LHCN-M2 (cell line): Measurements from ENCODE around the gene SCAF1. TPM values are rescaled to one million over a fixed set of nuclear protein-coding genes. Genes with fewer than 3 reads are reported as not detected.

Experiments used
- DNase-seq: peaks from one replicate; pipeline ENCODE4 v3.0.0-alpha.2; 2012; ENCODE audit warnings: low read depth
- total RNA-seq: library from RNA; depleted of rRNA; stranded (reverse); fragments of >200 nt; gene quantifications from 2 replicates; pipeline ENCODE4 v1.2.3, GENCODE V29; 2014

The SCAF1 gene
- total RNA-seq, 1 experiment from 2014 or later = 23.9 TPM

DNA sequence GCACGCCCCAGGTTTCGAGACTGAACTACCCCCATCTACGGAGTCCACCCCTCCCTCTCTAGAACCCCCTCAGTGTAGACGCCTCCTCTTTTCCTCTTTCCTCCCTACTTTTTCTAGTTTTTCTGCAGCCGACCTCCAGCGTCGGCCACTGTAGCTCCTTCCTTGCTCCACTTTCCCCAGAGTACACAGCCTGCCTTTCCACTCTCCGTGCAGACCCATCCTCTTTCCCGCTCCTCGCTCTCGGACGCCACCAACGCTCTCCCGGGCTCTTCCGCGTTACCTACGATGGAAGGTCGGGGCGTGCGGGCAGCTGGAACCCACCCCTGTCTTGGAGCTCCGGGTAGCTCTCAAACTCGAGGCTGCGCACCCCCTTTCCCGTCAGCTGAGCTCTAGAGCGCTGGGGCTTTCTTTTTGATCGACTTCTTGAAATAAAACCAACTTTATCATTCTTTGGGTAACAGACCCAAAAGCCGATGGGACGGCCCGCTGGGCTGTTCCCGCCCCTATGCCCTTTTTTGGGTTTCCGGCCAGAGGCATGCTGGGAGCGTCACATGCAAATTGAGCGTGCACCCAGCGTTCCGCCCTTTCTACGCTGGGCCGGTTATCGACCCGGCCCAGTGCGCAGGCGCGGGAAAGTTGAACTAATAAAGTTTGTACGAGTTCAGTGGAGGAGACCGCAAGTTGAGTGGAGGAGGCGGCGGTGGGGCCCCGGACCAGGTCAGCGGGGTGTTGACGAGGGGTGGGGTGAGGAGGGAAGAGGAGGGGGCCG, 23.5 kb downstream of the SCAF1 start, which contains the start of the genes BCL2L12 and IRF3:
TSS of gene BCL2L12 (plus strand) at position 583 of the 769 bp plus-strand sequence. CDS start 760 bp downstream, outside the sequence.
TSS of gene IRF3 (minus strand) at position 507 of the 769 bp plus-strand sequence. CDS start 1,019 bp downstream, outside the sequence.
- peak; percentile 94 for DNase-seq

DNA sequence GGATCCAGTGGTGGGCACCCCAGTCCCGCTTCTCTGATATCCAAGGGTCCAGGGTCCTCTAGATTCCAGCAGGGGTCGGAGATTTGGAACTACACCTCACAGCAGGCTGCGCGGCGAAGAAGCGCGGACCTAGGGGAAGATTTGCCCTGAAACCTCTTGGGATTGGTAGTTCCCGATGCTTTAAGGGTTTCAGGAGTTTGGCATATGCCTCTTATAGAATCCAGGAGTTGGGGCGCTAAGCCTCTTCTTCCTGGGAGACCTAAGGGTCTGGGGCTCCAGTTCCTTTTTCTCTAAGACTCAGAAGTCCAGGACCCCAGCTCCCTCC, 24.1 kb downstream of the SCAF1 start:
- no peak for DNase-seq

DNA sequence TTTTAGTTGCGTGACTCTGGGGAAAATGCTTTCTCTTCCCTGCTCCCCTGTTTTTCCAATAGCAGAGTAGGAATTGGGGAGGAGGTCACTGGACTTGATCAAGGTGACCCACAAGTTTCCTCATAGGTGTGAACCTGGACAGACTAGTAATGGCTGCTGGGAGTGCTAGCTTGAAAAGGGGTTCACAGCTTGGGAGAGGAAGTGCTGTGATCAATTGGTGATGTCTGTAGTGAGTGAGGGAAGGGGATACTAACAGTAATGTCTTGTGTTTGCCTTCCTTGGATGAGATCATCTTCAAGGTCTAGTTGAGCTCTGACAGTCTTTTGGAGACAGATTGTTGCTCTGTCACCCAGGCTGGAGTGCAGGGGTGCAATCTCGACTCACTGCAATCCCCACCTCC, 25.5 kb downstream of the SCAF1 start:
- no peak for DNase-seq

DNA sequence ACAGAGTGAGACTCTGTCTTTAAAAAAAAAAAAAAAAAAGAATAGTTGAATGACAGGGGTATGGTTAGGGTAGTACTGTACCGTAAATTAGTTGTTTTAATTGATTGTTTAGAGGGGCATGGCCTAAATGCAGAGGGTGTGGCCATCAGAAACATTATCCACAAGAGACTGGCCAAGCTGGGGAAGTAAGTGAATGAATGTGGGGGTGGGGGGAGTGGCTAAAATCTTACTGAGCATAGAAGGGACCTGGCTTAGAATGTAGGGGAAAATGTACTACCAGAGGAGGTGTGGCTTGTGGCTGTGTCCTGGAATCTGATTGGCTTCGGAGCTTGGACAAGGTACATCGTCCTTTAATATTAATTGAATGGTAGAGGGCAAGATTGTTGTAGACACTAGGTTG, 27.5 kb downstream of the SCAF1 start:
- no peak for DNase-seq

DNA sequence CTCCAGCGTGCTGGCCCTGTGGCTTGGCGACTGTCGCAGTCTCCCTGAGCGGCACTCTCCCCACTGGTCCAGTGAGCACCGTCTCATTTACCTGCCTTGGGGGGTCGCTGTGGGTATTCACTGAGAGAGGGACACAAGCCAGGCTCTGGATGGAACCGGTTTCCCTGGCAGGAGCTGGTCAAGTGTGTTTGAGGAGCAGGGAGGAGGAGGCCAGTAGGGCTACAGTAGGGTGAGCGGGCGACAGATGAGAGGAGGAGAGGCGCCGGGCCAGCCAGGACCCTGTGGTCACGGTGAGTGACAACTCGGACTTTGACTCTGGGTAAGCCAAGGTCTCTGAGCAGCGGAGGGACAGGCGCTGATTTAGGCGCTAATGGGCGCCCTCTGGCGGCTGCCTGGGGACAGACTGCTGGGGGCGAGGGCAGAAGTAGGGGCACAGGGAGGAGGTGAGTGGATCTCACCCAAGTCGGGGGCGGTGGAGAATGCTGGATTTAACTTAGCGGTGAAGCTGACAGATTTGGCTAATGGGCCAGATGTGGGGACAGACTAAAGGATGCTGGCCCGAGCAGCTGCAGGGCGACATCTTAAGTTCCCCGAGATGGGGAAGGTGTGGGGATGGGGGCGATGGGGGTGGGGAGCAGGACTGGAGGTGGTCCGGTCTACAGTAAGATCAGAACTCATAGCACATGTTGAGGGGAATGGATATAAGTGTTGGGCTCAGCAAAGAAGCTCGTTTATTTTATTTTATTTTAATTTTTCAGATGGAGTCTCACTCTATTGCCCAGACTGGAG, 30.3 kb downstream of the SCAF1 start:
- DNase-seq = peak; percentile 55

DNA sequence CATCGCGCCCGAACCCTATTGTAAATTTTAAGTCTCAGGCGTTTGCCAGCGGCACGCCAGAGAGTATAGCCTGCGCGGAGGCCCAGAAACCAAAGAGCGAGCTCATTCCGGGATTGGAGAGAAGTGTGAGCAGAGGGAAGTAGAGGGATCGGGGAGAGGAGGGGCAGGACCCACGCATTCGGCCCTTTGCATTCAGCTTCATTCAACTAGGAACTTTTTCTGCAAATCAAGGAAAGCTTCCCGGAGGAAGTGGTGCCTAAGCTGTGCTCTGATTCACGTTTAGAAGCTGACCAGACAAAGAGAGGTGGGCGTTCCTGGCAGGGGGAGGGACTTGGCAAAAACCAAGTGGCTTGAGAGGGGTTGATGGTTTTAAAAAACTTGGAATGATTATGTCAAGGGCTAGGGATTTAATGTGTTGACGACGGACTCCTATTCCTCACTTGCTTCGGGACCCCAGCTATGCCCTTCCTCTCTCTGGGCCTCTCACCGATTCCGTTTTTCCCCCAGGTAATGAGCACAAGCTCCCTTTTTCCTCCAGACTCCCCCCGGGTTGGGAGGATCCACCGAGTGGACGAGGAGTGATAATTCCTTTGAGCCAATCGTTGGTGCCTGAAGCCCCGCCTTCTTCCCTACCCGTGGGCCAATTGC, 34.3 kb downstream of the SCAF1 start:
- DNase-seq = peak; percentile 88

DNA sequence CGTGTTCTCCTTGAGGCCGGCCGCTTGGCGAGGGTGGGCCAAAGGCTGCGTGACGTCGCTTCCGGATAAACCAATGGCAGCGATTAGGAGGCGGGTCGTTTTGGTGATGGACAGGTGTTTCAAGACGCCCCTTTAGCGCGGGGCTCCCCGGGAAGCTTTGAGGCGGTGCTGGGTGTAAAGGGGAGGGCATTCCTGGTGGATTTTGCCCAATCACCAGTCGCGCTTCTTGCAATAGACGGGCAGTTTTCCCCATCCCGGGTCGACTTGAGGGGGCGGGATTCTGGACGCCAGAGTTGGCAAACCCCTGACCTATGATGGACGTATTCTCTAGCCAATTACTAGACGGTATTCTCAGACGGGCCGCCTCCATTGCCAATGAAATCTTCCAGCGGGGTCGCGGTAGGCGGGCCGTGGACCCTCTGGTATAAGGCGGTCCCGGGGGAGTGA, 34.8 kb downstream of the SCAF1 start:
- DNase-seq = peak; percentile 100

DNA sequence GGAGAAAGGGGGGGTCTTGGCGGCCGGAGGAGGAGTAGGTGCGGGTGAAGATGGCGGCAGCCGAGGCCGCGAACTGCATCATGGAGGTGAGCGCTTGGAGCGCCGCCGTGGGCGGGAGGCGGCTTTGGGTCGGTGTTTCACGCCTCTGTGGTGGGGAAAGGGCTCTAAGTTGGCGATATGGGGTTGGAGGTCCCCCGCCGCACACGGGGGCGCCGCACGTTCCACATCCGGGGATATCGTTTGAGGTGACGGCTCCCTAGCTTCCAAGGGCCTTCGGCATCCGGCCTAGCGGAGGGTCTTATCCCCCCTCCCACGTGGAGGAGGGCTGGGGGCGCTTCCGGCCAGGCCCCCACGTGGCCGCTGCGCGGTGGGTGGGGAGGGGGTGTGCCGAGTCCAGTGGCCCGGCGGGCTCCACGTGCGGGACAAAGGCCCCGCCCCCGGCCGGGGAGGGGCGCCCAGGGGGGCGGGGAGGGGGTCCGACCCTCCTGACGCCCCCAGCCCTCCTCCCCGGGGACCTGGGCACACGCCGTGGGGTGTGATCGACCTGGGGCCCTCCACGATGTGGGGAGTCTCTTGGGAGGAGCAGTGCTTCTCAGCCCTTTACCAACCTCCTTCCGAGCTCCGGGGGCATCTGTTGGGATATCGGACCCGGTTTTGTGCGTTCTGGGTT, 35.4 kb downstream of the SCAF1 start, which contains the start of gene PRMT1:
TSS of gene PRMT1 (plus strand) at position 41 of the 670 bp plus-strand sequence. CDS start at position 51, 10 bp downstream.
- peak; percentile 24 for DNase-seq

DNA sequence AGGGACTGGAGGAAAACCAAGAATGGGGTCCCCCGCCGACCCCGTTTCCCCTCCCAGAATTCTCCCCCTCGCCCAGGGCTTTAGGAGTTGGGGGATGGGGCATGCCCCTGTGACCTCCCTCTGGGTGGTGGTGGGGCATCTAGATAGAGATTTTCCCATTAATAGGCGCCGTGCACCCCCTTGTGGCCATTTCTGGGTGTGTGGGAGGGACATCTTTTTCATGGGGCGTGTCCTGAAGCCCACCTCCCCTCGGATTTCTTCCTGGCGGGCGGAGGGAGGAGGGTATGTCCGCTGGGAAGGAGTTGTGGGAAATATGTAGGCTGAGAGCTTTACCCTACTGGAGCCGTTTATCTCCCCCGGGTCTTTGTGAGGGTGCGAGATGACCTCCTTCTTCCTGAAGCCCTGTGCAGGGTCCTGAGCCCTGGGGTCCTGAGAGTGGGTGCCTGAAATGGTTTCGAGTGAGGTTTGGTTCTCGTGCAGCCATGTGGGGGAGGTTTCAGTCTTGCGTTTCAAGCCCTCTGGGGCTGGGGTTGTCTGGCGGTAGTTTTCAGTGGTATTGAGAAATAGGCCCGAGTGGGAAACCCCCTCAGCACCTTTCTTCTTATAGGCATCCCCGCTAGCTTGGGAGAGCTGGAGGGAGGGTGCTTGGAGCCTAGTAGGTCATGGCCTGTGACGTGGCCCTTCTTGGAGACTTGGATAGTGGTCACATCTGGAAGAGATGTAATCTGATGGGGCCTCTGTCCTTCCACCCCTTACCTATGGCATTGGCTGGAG, 36.1 kb downstream of the SCAF1 start:
- peak; percentile 67 for DNase-seq

DNA sequence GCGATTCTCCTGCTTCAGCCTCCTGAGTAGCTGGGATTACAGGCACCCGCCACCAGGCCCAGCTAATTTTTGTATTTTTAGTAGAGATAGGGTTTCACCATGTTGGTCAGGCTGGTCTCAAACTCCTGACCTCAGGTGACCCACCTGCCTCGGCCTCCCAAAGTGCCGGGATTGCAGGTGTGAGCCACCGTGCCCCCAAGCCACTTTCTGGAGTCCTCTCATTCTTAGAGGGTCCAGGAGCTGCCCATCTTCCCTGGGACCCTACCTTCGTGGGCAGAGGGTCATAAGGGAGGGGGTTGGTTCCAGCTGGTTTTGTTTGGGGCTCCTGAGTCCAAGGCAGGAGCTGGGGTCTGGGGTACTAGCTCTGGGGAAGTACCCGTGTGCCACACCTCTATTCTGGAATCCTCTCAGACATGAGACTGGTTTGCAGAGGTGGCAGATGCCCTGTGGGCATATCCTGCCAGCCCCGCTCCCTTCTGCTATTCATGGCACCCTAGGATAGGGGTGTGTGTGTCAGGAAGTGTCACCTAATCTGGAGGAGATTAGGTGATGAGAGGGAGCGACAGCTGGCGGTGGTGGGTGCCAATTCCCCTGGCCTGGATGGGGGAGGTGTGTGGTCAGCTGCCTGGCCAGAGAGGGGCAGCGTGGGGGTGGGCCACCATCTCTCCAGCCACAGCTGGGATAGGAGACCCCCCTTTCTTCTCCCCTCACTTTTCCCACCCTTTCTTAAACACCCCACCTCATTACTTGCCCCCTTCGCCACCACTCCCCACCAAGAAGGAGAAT, 37.2 kb downstream of the SCAF1 start:
- peak; percentile 47 for DNase-seq

DNA sequence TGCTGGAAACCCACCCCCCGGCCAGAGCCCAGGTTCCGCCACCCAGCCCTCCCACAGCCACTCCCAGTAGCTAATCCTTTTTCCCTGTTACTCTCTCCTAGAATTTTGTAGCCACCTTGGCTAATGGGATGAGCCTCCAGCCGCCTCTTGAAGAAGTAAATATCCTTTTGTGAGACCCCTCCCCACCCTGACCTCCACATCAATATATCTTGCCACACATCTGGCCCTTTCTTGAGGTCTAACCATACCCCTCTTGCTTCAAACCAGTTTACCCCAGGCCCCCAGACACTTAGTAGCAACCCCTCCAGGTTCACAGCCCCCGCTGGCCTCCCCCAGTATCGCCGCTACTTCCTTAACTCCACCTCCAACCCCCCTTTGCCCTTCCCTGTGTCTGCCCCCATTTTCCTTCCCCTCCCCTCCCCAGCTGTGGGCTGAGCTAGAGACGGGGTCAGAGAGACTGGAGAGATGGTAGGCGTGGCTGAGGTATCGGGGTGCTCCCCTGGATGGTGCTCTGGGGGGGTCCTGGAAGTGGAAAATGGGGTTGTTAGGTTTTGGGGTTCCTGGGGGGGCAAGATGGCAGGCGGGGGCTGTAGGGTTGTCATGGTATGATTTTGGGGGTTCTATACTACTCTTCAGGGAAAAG, 37.9 kb downstream of the SCAF1 start:
- no peak for DNase-seq

DNA sequence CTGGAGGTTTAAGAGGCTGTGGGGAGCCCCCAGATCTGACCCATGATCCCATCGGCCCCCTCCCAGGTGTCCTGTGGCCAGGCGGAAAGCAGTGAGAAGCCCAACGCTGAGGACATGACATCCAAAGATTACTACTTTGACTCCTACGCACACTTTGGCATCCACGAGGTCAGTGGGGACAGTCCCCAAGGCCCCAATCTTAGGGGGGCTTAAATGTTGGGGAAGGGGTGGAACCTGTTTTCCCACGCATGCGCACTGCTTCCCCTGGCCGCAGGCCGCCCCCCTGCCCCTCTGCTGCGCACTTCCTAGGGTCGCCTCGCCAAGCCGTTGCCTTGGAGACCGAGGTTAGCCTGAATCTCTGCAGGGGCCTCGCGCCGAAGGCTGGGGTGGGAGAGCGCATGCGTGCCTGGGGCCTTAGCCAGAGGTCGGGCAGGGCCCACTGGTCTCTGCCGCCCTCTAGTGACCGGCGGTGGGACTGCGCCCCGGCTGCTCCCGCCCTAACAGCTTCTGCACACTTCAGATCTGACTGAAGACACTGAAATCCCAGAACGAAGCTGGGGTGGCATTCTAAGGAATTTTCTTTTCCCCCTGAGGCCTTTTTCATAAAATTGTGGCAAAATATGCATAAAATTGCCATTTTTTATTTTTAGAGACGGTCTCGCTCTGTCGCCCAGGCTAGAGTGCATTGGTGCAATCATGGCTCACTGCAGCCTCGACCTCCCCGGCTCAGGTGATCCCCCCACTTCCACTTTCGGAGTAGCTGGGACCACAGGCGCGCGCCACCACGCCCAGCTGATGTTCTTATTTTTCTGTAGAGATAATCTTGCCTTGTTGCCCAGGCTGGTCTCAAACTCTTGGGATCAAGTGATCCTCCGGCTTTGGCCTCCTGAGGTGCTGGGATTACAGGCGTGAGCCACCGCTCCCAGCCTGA, 38.7 kb downstream of the SCAF1 start:
- DNase-seq = peak; percentile 69

DNA sequence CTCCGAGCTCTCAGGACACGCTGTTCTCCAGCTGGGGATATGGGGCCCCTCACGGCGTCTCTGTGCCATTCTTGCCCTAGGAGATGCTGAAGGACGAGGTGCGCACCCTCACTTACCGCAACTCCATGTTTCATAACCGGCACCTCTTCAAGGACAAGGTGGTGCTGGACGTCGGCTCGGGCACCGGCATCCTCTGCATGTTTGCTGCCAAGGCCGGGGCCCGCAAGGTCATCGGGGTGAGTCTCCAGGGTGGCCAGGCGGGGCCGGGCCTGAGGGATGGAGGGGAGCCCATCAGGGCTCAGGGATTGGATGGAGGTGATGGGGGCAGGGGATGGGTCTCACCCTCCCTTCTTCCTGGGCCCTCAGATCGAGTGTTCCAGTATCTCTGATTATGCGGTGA, 39.8 kb downstream of the SCAF1 start:
- no peak for DNase-seq

DNA sequence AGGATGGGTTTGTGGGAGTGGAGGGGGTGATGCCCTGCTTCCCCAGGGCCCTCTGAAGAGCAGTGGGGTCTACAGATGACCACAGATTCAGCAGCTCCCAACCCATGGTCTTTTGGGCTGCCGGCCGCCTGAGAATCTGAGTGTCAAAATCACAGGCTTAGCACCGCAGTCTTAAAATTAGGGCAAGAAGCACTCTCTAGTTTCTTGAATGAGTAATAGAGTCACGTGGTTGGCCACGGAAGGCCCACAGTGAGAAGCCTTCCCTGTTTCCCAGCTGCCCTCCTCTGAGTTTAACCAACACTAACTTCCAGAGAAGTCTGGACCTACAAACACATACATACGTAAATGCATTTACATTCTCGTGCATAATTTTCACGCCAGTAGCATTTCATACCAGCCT, 40.3 kb downstream of the SCAF1 start:
- DNase-seq = peak; percentile 20

DNA sequence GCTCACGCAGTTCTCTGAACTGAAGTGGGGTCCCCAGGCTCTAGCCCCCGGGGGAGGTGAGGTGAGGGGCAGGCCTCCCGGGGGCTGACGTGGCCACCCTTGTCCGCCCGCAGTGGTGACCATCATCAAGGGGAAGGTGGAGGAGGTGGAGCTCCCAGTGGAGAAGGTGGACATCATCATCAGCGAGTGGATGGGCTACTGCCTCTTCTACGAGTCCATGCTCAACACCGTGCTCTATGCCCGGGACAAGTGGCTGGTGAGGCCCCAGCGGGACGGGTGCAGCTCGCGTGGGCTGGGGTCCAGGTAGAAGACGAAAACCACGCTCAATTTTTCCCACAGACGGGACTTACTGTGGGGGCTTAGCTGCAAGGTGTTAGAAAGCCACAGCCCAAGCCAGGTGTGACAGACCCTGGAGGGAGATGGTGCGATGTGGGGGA, 41.8 kb downstream of the SCAF1 start:
- DNase-seq = no peak

DNA sequence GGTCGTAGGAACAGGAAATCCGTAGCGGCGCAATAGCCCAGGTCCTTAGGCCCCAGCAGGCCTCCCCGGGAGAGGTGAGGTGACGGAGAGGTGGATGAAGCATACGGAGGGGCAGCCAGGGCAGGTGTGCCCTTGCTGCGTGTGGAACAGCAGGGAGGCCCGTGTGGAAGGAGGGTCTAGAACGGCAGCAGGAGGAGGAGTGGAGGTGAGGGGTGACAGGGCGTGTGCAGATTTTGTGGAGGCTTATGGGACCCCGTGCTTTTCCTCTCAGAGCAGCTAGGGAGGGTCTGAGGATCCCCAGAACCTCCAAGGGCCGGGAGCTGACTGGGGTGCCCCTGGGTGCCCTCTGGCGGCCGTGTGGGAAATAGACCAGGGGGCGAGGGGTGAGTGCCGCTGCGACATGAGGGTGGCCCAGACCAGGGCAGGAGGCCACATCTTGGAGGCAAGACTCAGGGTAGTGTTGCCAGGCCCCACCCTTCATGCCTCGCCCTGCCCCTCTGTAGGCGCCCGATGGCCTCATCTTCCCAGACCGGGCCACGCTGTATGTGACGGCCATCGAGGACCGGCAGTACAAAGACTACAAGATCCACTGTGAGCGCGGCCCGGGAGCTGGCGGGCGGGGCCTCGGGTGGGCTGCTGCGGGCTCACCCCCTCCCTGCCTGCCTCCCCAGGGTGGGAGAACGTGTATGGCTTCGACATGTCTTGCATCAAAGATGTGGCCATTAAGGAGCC, 42.4 kb downstream of the SCAF1 start:
- no peak for DNase-seq

DNA sequence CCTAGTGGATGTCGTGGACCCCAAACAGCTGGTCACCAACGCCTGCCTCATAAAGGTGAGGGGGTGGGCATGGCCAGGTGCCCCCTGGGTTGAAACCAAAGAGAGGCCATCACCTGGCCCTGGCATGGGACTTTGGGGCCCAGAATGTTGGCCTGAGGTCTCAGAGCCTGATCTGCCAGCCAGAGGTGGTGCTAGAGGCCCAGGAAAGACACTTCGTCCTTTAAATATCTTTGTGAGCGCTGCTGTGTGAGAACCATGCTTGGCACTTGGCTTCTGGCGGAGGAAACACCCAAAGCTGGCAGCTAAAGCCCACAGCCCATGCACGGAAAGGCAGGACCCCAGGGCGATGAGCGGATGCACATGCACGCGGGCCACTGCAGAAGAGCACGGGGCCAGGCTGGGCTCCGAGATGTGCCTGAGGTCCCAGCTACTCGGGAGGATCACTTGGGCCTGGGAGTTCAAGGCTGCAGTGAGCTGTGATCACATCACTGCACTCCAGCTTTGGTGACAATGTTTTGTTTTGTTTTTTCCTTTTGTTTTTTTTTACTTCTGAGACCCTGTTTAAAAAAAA, 43.1 kb downstream of the SCAF1 start:
- DNase-seq = no peak
